Esophagus muscularis mucosa (tissue), 3 donors: Measurements from ENCODE around the gene IKZF2.

Experiments used
- POLR2A ChIP-seq: fragments of 450-650 bp; IDR thresholded peaks from one replicate; pipeline ENCODE4 v1.6.1; 2017; ENCODE audit warnings: antibody characterized with exemption, moderate library complexity, mild to moderate bottlenecking, low read depth
- POLR2AphosphoS5 ChIP-seq, 2 donors: sonication (generic); formaldehyde crosslinking; IDR thresholded peaks; one replicate each; pipeline ENCODE4 v1.6.1; 2017; ENCODE audit warnings: antibody characterized with exemption in 2 of 2
- TF ChIP-seq, protein P1 (sequence below), 3 experiments: fragments of 200-600 bp in 2 of 3; fragments of 450-650 bp in 1 of 3; sonication (generic) in 2 of 3; IDR thresholded peaks; one replicate each; pipeline ENCODE4 v1.5.1; 2017 to 2019; ENCODE audit warnings: antibody characterized with exemption in 3 of 3, mild to moderate bottlenecking in 2 of 3, moderate library complexity in 1 of 3

DNA sequence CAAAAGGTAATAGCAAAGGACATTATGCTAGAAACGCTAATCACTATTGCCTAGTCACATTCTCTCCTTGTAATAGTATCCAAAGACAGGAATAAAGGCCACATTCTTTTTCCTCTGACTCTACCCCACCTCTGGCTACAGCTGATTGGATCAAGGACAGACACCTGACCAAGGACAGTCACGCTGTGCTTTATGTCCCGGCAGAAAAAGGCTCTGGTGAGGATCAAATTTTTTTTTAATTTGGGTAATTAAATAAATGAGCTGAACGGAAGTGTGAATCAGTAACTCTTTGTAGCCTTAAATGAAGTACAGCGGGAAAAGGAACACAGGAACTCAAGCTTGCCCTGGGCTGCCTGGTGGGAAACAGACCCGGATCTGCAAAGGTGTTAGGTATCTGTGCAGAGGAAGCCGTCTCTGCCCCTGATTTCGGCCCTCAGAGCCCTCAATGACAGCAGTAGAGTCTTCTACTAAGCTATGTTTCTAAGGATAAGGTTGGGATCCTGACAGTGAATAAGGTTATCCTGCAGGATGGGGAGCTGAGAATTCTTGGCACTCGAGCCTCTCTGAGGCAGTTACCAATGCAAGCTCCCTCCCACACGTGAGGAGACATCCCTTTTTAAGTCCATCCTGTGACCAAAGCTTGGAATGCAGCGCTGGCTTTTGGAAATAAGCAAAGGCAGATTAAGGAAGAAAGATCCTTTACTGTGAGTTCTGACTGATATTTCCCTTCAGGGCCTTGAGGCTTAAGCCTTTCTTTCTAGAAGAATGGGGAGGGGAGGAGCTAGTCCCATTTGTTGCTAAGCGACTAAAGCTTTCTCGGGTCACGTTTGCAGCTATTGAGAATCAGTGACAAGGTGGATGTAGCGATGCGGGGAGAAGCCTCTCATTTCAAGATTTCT lies 37.8 kb upstream of the IKZF2 start:
- TF ChIP-seq POLR2A (no peak), POLR2AphosphoS5 (IDR thresholded peaks at IDR 0.05) (no peak)
- TF ChIP-seq, protein P1, sequence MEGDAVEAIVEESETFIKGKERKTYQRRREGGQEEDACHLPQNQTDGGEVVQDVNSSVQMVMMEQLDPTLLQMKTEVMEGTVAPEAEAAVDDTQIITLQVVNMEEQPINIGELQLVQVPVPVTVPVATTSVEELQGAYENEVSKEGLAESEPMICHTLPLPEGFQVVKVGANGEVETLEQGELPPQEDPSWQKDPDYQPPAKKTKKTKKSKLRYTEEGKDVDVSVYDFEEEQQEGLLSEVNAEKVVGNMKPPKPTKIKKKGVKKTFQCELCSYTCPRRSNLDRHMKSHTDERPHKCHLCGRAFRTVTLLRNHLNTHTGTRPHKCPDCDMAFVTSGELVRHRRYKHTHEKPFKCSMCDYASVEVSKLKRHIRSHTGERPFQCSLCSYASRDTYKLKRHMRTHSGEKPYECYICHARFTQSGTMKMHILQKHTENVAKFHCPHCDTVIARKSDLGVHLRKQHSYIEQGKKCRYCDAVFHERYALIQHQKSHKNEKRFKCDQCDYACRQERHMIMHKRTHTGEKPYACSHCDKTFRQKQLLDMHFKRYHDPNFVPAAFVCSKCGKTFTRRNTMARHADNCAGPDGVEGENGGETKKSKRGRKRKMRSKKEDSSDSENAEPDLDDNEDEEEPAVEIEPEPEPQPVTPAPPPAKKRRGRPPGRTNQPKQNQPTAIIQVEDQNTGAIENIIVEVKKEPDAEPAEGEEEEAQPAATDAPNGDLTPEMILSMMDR (IDR thresholded peaks at IDR 0.05): no peak
